MM.1S (cell line): ENCODE results near the gene POLRMT.

Experiments used
- DNase-seq: peaks from one replicate; pipeline ENCODE4 v3.0.0-alpha.2; 2015
- H2AFZ ChIP-seq: fragments of 300-600 bp; sonication (generic); 2 replicates; pipeline ENCODE4 v1.6.0; 2016; ENCODE audit warnings: antibody characterized with exemption, low read length
- H3F3A ChIP-seq: fragments of 300-600 bp; sonication (generic); 2 replicates; pipeline ENCODE4 v1.6.1; 2016; ENCODE audit warnings: mild to moderate bottlenecking, antibody characterized with exemption, low read length, moderate library complexity, mixed read lengths; ENCODE audit not compliant: insufficient read depth
- H3K27ac ChIP-seq: fragments of 300-600 bp; sonication (generic); 2 replicates; pipeline ENCODE4 v1.5.1; 2016; ENCODE audit warnings: mild to moderate bottlenecking, low read length
- H3K27me3 ChIP-seq: fragments of 300-600 bp; sonication (generic); replicated peaks from 2 replicates; pipeline ENCODE4 v1.6.0; 2016; ENCODE audit warnings: low read length; ENCODE audit not compliant: insufficient read depth
- H3K36me3 ChIP-seq: fragments of 300-600 bp; sonication (generic); replicated peaks from 2 replicates; pipeline ENCODE4 v1.6.1; 2016; ENCODE audit warnings: mild to moderate bottlenecking, low read length, mixed read lengths; ENCODE audit not compliant: insufficient read depth
- H3K4me1 ChIP-seq: fragments of 300-600 bp; sonication (generic); 2 replicates; pipeline ENCODE4 v1.6.1; 2016; ENCODE audit warnings: low read length, mixed read lengths
- H3K4me2 ChIP-seq: fragments of 300-600 bp; sonication (generic); 2 replicates; pipeline ENCODE4 v1.6.0; 2016; ENCODE audit warnings: low read depth, low read length
- H3K4me3 ChIP-seq: fragments of 300-600 bp; sonication (generic); 2 replicates; pipeline ENCODE4 v1.5.1; 2016; ENCODE audit warnings: low read length, mixed read lengths
- H3K79me2 ChIP-seq: fragments of 300-600 bp; sonication (generic); 2 replicates; pipeline ENCODE4 v1.6.1; 2016; ENCODE audit warnings: mixed run types, low read length, mixed read lengths
- H3K9ac ChIP-seq: fragments of 300-600 bp; sonication (generic); 2 replicates; pipeline ENCODE4 v1.6.1; 2016; ENCODE audit warnings: low read length, mixed read lengths
- H3K9me2 ChIP-seq: fragments of 300-600 bp; sonication (generic); replicated peaks from 2 replicates; pipeline ENCODE4 v1.6.1; 2016; ENCODE audit warnings: mild to moderate bottlenecking, low read length, mixed read lengths; ENCODE audit not compliant: insufficient read depth
- H3K9me3 ChIP-seq: fragments of 300-600 bp; sonication (generic); replicated peaks from 2 replicates; pipeline ENCODE4 v1.6.1; 2016; ENCODE audit warnings: mild to moderate bottlenecking, low read length, mixed read lengths; ENCODE audit not compliant: insufficient read depth
- H4K20me1 ChIP-seq: fragments of 300-600 bp; sonication (generic); 2 replicates; pipeline ENCODE4 v1.6.1; 2016; ENCODE audit warnings: mild to moderate bottlenecking, low read length, moderate library complexity, mixed read lengths; ENCODE audit not compliant: insufficient read depth
- CTCF ChIP-seq: fragments of 300-600 bp; sonication (generic); IDR thresholded peaks from 2 replicates; pipeline ENCODE4 v1.5.1; 2016; ENCODE audit warnings: antibody characterized with exemption, low read length, mixed read lengths
- EZH2 ChIP-seq: fragments of 300-600 bp; sonication (generic); optimal IDR thresholded peaks from 2 replicates; pipeline ENCODE3; 2017; ENCODE audit warnings: low read depth, mild to moderate bottlenecking, antibody characterized with exemption, low read length, mixed read lengths
- EZH2phosphoT487 ChIP-seq: fragments of 300-600 bp; sonication (generic); IDR thresholded peaks from 2 replicates; pipeline ENCODE4 v1.6.1; 2018; ENCODE audit warnings: antibody characterized with exemption, low read length

The POLRMT gene

GRCh38 chr19:616747-617526 lies 16.4 kb downstream of the POLRMT start:
- TF ChIP-seq CTCF (no peak), EZH2phosphoT487 (no peak), EZH2 (no peak)
- no peak for DNase-seq
- Histone ChIP-seq H3K27ac (no peak overlapping the region), H3K4me3 (no peak overlapping the region), H4K20me1 (no peaks in the 10 kb centered on the region), H3K9ac (no peak overlapping the region), H3K4me2 (no peak overlapping the region), H3K9me2 (no peaks in the 10 kb centered on the region), H2AFZ (no peak overlapping the region), H3K9me3 (no peaks in the 10 kb centered on the region), H3K36me3 (peaks cover 3% of the 10 kb centered on the region; the same call in 1 of the 2 replicates), H3K79me2 (no peaks in the 10 kb centered on the region), H3K27me3 (no peaks in the 10 kb centered on the region), H3F3A (no peaks in the 10 kb centered on the region), H3K4me1 (no peaks in the 10 kb centered on the region)

GRCh38 chr19:616062-616700 lies 17.2 kb downstream of the POLRMT start:
- H3K79me2 ChIP-seq: no peaks in the 10 kb centered on the region
- no peak overlapping the region for H3K27ac ChIP-seq
- no peaks in the 10 kb centered on the region for H3K4me1 ChIP-seq
- TF ChIP-seq CTCF (no peak), EZH2 (no peak)
- no peak overlapping the region for H3K4me2 ChIP-seq
- H4K20me1 ChIP-seq: no peaks in the 10 kb centered on the region
- H3F3A ChIP-seq: no peaks in the 10 kb centered on the region
- no peak overlapping the region for H3K9ac ChIP-seq
- peaks cover 3% of the 10 kb centered on the region; the same call in 1 of the 2 replicates for H3K36me3 ChIP-seq
- H3K4me3 ChIP-seq: no peak overlapping the region
- H2AFZ ChIP-seq: no peak overlapping the region
- H3K9me2 ChIP-seq: no peaks in the 10 kb centered on the region
- no peaks in the 10 kb centered on the region for H3K9me3 ChIP-seq
- no peak for DNase-seq
- H3K27me3 ChIP-seq: no peaks in the 10 kb centered on the region

DNA sequence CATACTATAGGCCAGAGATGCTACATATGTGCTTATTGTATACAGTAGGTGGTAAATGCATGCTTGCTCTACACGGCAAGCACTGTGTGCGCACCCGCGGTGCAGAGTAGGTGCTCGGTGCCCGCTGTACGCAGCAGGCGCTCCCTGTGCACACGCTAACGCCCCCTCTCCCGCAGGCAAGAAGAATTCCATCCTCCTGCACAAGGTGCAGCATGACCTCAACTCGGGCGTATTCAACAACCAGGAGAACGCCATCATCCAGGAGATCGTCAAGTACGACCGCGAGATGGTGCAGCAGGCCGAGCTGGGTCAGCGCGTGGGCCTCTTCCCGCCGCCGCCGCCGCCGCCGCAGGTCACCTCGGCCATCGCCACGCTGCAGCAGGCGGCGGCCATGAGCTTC lies 17.7 kb downstream of the POLRMT start:
- Histone ChIP-seq H4K20me1 (no peaks in the 10 kb centered on the region), H3F3A (no peaks in the 10 kb centered on the region), H3K9me2 (no peaks in the 10 kb centered on the region), H3K9me3 (no peaks in the 10 kb centered on the region), H3K79me2 (no peaks in the 10 kb centered on the region), H3K4me2 (no peak overlapping the region), H2AFZ (no peak overlapping the region), H3K36me3 (peaks cover 3% of the 10 kb centered on the region; the same call in 1 of the 2 replicates), H3K4me1 (no peaks in the 10 kb centered on the region), H3K27ac (no peak overlapping the region), H3K9ac (no peak overlapping the region), H3K27me3 (0 out of 2 replicates have a peak, but pooled peaks cover 3% of the 10 kb centered on the region), H3K4me3 (no peak overlapping the region)
- TF ChIP-seq EZH2phosphoT487 (no peak), CTCF (no peak), EZH2 (no peak)
- no peak for DNase-seq
